ENCODE measurements around the gene STAT1. TPM values are rescaled to one million over a fixed set of nuclear protein-coding genes. Genes with fewer than 3 reads are reported as not detected.

The STAT1 gene
- polyA plus RNA-seq, 3 donors, result 51.3 to 126 (median 110) TPM

- no peak overlapping the region for H3K4me3 ChIP-seq (replicated peaks in 1 of 3; ENCODE audit: low read depth in 2 of 3, low read length in 3 of 3)
- no peaks in the 10 kb centered on the region for H4K20me1 ChIP-seq (ENCODE audit: insufficient read depth, low read length)
- peaks cover 49 to 67% of the 10 kb centered on the region in 2 donors for H3K36me3 Mint-ChIP-seq
- H3K4me2 ChIP-seq (replicated peaks; ENCODE audit: extremely low read depth, low read length, poor library complexity, severe bottlenecking), result no peak overlapping the region
- no peak overlapping the region for H3K4me3 Mint-ChIP-seq
- H3K27ac ChIP-seq (ENCODE audit: low read depth in 1 of 2, low read length in 2 of 2), result no peak overlapping the region
- H3K4me1 Mint-ChIP-seq, result peaks cover 10% of the 10 kb centered on the region
- intact Hi-C loops (cut with micrococcal nuclease), result no loop called here
- H3K27me3 Mint-ChIP-seq (ENCODE audit: low read depth in 3 of 3), result no peaks in the 10 kb centered on the region
- H3K9me3 Mint-ChIP-seq, result no peaks in the 10 kb centered on the region
- H2AFZ ChIP-seq (ENCODE audit: insufficient read depth, low read depth, low read length, poor library complexity, severe bottlenecking), result no peak overlapping the region
- peaks cover 55 to 76% of the 10 kb centered on the region in 2 donors for H3K36me3 ChIP-seq (replicated peaks in 1 of 2; ENCODE audit: control insufficient read depth in 1 of 2, insufficient read depth in 2 of 2, low read length in 2 of 2)
- no peaks in the 10 kb centered on the region for H3K27me3 ChIP-seq (ENCODE audit: control insufficient read depth in 2 of 2, insufficient read depth in 2 of 2, low read length in 2 of 2)
- no peak for DNase-seq
- no CpG with 5 or more reads among the region's 3 CpGs for WGBS (ENCODE audit: insufficient coverage)
- no peak overlapping the region for H3K9ac ChIP-seq (ENCODE audit: insufficient read depth, low read length, poor library complexity, severe bottlenecking)
- no peaks in the 10 kb centered on the region for H3K79me2 ChIP-seq (ENCODE audit: insufficient read depth, low read length)
- no peaks in the 10 kb centered on the region for H3K9me3 ChIP-seq (replicated peaks in 1 of 2; ENCODE audit: control insufficient read depth in 1 of 2, insufficient read depth in 1 of 2, low read length in 2 of 2)
- no peak overlapping the region for H3K27ac Mint-ChIP-seq
- no peak for TF ChIP-seq CTCF (IDR thresholded peaks at IDR 0.05)
- no peaks in the 10 kb centered on the region for H3K4me1 ChIP-seq (ENCODE audit: control insufficient read depth in 1 of 2, insufficient read depth in 2 of 2, low read length in 2 of 2)
Observed at GRCh38 chr2:190920085-190920484, 93.9 kb downstream of the STAT1 start.

Other genes starting within 250 kb of the STAT1 start
- gene GLS, start 133.3 kb downstream of the STAT1 start, polyA plus RNA-seq, result 10 to 100 TPM in 1 of 3 donors, 1 to 10 TPM in 2; 6.0 to 29.5 (median 9.0) TPM
- under 1 TPM; 0.31 to 0.52 (median 0.31) TPM for gene STAT4, start 136.8 kb upstream of the STAT1 start, polyA plus RNA-seq
- under 1 TPM in 1 of 3 donors, not detected in 2; 0.01 TPM for gene MYO1B, start 231.2 kb upstream of the STAT1 start, polyA plus RNA-seq

Data from CD14-positive monocyte (primary cell).